SK-N-MC (cell line): ENCODE data around the gene AADACL4.
"Not testable (repeated sequence)": the region's sequence is repeated elsewhere in the genome, so short reads cannot be mapped to it uniquely, and the experiment has no call there.

ENCODE experiments used
- DNase-seq: peaks from one replicate; pipeline ENCODE4 v3.0.0-alpha.2; 2011; ENCODE audit warnings: low read depth, low spot score
- H3K27ac ChIP-seq: fragments of 200-600 bp; sonication (generic); 2 replicates; pipeline ENCODE4 v1.5.1; 2016; ENCODE audit warnings: mixed run types
- H3K36me3 ChIP-seq: fragments of 200-600 bp; sonication (generic); 2 replicates; pipeline ENCODE4 v1.6.1; 2017; ENCODE audit warnings: antibody characterized with exemption, low read length, mixed read lengths; ENCODE audit not compliant: insufficient read depth
- H3K4me3 ChIP-seq: fragments of 200-600 bp; sonication (generic); 2 replicates; pipeline ENCODE4 v1.5.1; 2016
- H3K9ac ChIP-seq: fragments of 200-600 bp; sonication (generic); 2 replicates; pipeline ENCODE4 v1.8.0; 2017; ENCODE audit warnings: mixed run types, mixed read lengths; ENCODE audit not compliant: insufficient read length
- H3K9me3 ChIP-seq: fragments of 200-600 bp; sonication (generic); 2 replicates; pipeline ENCODE4 v1.6.1; 2017; ENCODE audit warnings: low read depth, mild to moderate bottlenecking, antibody characterized with exemption, low read length, moderate library complexity, mixed read lengths
- EZH2 ChIP-seq: fragments of 200-600 bp; sonication (generic); IDR thresholded peaks from one replicate; pipeline ENCODE4 v1.6.1; 2017; ENCODE audit warnings: antibody characterized with exemption
- FOXP2 ChIP-seq: optimal IDR thresholded peaks from 2 replicates; pipeline ENCODE3; 2011; ENCODE audit warnings: mild to moderate bottlenecking, moderate library complexity; ENCODE audit not compliant: insufficient read depth; ENCODE audit errors: extremely low read length, control extremely low read depth
- POLR2AphosphoS5 ChIP-seq: IDR thresholded peaks from 2 replicates; pipeline ENCODE4 v1.6.1; 2012; ENCODE audit warnings: mild to moderate bottlenecking, low read depth, low read length, borderline replicate concordance

The AADACL4 gene

GRCh38 chr1:12669529-12670068, 25.7 kb downstream of the AADACL4 start:
- H3K9ac ChIP-seq, result no peak overlapping the region
- no peaks in the 10 kb centered on the region for H3K36me3 ChIP-seq
- H3K27ac ChIP-seq, result no peak overlapping the region
- DNase-seq, result no peak
- TF ChIP-seq EZH2 (no peak), POLR2AphosphoS5 (no peak), FOXP2 (no peak)
- H3K9me3 ChIP-seq, result no peaks in the 10 kb centered on the region
- H3K4me3 ChIP-seq, result no peak overlapping the region

DNA sequence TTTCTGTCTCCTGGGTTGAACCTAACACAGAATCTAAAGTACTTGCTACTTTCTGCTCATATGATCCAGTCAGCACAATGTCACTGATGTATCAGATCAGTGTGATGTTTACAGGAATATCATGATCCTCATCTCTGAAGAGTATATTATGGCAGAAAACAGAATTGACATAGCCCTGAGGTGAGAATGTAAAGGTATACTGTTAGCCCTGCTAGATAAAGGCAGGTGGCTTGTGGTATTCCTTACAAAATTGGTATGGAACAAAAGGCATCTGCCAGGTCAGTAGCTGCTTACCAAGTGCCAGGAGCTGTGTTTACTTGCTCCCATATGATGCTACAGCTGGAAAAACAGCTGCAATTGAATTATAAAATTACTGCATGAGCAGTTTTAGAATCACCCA, 30.5 kb downstream of the AADACL4 start:
- no peaks in the 10 kb centered on the region for H3K9me3 ChIP-seq
- DNase-seq, result no peak
- H3K9ac ChIP-seq, result no peak overlapping the region
- H3K36me3 ChIP-seq, result no peaks in the 10 kb centered on the region
- no peak overlapping the region for H3K4me3 ChIP-seq
- no peak for TF ChIP-seq FOXP2
- TF ChIP-seq EZH2, result no peak
- TF ChIP-seq POLR2AphosphoS5, result no peak
- H3K27ac ChIP-seq, result no peak overlapping the region

- H3K9me3 ChIP-seq, H3K4me3 ChIP-seq, H3K27ac ChIP-seq, H3K9ac ChIP-seq, DNase-seq, H3K36me3 ChIP-seq: not testable (repeated sequence)
Observed at GRCh38 chr1:12676122-12676521, 32.2 kb downstream of the AADACL4 start.

GRCh38 chr1:12677565-12677964, 33.7 kb downstream of the AADACL4 start:
- no peak overlapping the region for H3K4me3 ChIP-seq
- H3K9me3 ChIP-seq, result no peaks in the 10 kb centered on the region
- no peak overlapping the region for H3K9ac ChIP-seq
- TF ChIP-seq EZH2, result no peak
- no peak for TF ChIP-seq FOXP2
- TF ChIP-seq POLR2AphosphoS5, result no peak
- H3K36me3 ChIP-seq, result no peaks in the 10 kb centered on the region
- no peak for DNase-seq
- H3K27ac ChIP-seq, result no peak overlapping the region

- Histone ChIP-seq H3K9ac (no peak overlapping the region), H3K36me3 (no peaks in the 10 kb centered on the region), H3K4me3 (no peak overlapping the region), H3K9me3 (no peaks in the 10 kb centered on the region), H3K27ac (no peak overlapping the region)
- DNase-seq, result no peak
- TF ChIP-seq EZH2 (no peak), POLR2AphosphoS5 (no peak), FOXP2 (no peak)
Observed at GRCh38 chr1:12678350-12678749, 34.5 kb downstream of the AADACL4 start.

- no peak overlapping the region for H3K9ac ChIP-seq
- DNase-seq, result no peak
- TF ChIP-seq POLR2AphosphoS5, result no peak
- TF ChIP-seq FOXP2, result no peak
- no peak for TF ChIP-seq EZH2
- H3K4me3 ChIP-seq, result no peak overlapping the region
- H3K9me3 ChIP-seq, result no peaks in the 10 kb centered on the region
- no peaks in the 10 kb centered on the region for H3K36me3 ChIP-seq
- H3K27ac ChIP-seq, result no peak overlapping the region
Observed at GRCh38 chr1:12678820-12679219, 34.9 kb downstream of the AADACL4 start.

- TF ChIP-seq FOXP2, result no peak
- TF ChIP-seq POLR2AphosphoS5, result no peak
- TF ChIP-seq EZH2, result no peak
- Histone ChIP-seq H3K36me3 (no peaks in the 10 kb centered on the region), H3K9me3 (no peaks in the 10 kb centered on the region), H3K27ac (no peak overlapping the region), H3K9ac (no peak overlapping the region), H3K4me3 (no peak overlapping the region)
- DNase-seq, result no peak
Observed at GRCh38 chr1:12690156-12690555, 46.3 kb downstream of the AADACL4 start.

GRCh38 chr1:12692967-12693782, 49.3 kb downstream of the AADACL4 start:
- no peak overlapping the region for H3K4me3 ChIP-seq
- no peaks in the 10 kb centered on the region for H3K36me3 ChIP-seq
- no peak overlapping the region for H3K27ac ChIP-seq
- TF ChIP-seq POLR2AphosphoS5 (no peak), EZH2 (no peak), FOXP2 (no peak)
- no peak for DNase-seq
- H3K9ac ChIP-seq, result no peak overlapping the region
- no peaks in the 10 kb centered on the region for H3K9me3 ChIP-seq

DNA sequence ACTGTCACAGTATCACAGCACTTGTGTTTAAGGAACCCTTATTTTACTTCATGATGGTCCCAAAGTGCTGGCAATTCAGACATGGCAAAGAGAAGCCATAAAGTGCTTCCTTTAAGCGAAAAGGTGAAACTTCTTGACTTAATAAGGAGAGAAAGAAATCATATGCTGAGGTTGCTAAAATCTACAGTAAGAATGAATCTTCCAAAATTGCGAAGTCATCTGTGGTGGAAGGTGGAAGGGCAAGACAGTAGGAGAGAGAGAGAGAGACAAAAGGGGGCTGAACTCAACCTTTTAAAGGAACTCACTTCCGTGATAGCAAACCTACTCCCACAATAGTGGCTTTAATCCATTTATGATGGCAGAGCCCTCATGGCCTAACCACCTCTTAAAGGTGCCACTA, 52.8 kb downstream of the AADACL4 start:
- Histone ChIP-seq H3K4me3 (no peak overlapping the region), H3K36me3 (no peaks in the 10 kb centered on the region), H3K27ac (no peak overlapping the region), H3K9ac (no peak overlapping the region), H3K9me3 (no peaks in the 10 kb centered on the region)
- DNase-seq, result no peak
- no peak for TF ChIP-seq FOXP2
- no peak for TF ChIP-seq EZH2
- no peak for TF ChIP-seq POLR2AphosphoS5
